Epithelial cell of alveolus of lung (primary cell): ENCODE data around the gene PTPA. TPM values are rescaled to one million over a fixed set of nuclear protein-coding genes. Genes with fewer than 3 reads are reported as not detected.

ENCODE experiments used
- total RNA-seq: library from RNA; depleted of rRNA; stranded (reverse); fragments of >200 nt; gene quantifications from 2 replicates; pipeline ENCODE4 v1.2.1, GENCODE V29; 2015

Gene PTPA
- 135 and 153 TPM in 2 replicates for total RNA-seq

DNA sequence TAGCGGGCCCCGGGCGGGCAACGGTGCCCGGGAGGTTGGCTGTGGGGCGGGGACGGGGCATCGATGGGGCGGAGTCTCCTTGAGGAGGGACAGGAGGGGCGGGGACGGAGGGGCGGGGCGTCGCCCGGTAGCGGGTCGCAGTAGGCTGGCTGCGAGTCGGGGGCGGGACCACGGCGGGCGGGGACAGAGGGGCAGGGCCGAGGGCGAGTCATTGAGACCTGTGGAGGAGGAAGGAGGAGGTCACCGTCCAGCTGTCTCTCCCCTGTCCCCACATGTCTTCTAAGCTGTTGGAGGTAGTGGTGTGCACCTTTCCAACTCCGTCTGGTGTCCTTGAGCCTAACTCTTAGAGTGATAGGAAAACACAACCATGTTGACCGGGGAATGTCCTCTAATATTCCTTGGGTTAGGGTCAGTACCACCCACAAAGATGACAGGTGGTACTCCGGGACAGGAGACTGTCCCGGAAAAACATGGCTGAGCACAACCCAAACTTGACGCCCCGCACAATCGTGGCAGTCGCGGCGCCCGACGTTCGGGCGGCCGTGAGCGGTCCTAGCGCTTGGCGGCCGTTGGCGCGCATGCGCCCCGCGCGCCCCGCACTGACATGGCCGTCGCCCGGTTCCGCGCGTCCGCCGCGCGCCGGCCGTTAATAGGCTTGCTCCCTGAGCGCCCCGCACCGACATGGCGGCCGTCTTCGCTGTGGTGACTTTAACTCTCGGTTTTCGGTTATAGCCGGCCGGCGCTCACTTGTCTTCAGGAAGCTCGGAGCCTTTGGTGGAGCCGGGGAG lies at the start of gene PTPA, which contains the start of gene CRAT:
Gene PTPA, plus strand, starts transcription at position 676 of the 788 bp plus-strand sequence. CDS start 186 bp downstream, outside the sequence.
Gene CRAT, minus strand, starts transcription at position 54 of the 788 bp plus-strand sequence. CDS start 284 bp downstream, outside the sequence.

DNA sequence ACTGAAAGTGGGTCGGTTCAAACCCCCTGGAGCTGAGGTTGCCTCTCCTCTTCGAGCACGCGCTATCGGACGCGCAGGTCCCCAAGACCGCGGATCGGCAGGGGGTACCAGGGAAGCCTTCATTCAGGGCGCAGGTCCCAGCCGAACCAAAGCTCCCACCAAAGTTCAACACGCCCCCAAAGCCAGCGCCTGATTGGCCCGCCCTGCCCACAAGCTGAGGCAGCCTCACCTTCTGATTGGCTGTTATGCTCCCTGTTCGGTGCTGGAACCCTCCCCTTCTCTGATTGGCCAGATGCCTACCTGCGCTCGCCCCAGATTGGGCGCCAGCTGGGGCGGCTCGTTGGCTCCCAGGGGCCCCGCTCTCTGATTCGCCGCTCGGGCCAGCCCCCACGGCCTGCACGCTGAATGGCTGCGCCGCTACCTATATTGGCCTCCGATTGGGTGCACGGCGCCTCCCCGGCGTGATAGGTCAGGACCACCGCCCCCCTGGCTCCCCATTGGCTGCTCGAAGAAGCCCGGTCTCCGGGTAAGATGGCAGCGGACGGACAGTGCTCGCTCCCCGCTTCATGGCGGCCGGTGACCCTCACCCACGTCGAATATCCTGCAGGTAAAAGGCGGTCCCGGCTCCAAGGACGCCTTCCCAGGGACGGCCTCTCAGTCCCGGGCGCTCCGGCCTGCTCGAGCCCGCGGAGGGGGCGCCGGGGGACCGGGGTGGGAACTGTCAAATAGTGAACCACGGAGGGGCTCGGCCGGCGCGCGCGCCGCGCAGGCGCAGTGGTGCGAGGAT lies 30.4 kb upstream of the PTPA start, which contains the start of gene DOLPP1:
Gene DOLPP1, plus strand, starts transcription at position 511 of the 787 bp plus-strand sequence. Its CDS starts 21 bp downstream, at position 532.

DNA sequence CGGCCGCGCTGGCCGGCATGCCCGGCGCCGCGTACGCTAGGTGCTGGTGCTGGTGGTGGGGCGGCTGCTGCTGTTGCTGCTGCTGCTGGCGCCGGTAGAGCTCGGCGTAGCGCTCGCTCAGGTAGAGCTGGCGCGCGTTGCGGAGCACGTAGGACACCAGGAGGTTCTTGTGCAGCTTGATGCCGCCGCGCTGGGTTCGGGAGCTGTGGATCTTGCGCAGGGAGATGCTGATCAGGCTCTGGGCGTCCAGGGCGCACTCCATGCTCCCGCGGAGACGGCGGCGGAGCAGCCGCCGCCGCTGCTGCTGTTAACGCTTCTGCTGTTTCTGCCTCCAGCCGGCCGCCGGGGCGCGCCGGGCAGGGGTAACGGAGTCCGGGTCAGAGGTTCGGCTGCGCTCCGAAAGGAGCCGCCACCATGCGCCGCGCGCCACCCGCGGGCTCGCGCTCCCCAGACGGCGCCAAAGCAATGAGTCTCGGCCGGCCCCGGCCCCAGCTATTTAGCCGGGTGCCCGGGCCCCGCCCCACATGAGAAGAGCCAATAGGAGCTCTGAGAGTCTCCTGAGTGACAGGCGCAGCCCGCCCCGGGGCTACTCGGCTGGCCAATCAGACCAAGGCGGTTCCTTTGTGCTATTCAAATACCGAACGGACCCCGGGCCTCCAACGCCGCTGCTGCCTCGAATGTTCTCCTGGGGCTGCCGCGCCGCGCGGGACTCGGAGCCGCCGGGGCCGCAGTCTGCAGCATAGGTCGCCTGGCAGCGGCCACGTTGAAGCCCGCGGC lies 66.8 kb downstream of the PTPA start, which contains the start of gene IER5L:
Gene IER5L, minus strand, starts transcription at position 471 of the 777 bp plus-strand sequence. Its CDS starts 209 bp downstream, at position 262.

Other genes with a start within 250 kb of the PTPA start
- gene KYAT1, start 229.5 kb upstream of the PTPA start, total RNA-seq, result 9.3 and 15.1 TPM in 2 replicates
- gene LRRC8A, start 229.3 kb upstream of the PTPA start, total RNA-seq, result 37.4 and 53.9 TPM in 2 replicates
- gene PHYHD1, start 190.4 kb upstream of the PTPA start, total RNA-seq, result 11.9 and 16.9 TPM in 2 replicates
- 28.2 and 30.3 TPM in 2 replicates for gene DOLK, start 163.8 kb upstream of the PTPA start, total RNA-seq
- 30.1 and 40.9 TPM in 2 replicates for gene NUP188, start 163.7 kb upstream of the PTPA start, total RNA-seq
- 25.4 and 38.4 TPM in 2 replicates for gene SH3GLB2, start 83.1 kb upstream of the PTPA start, total RNA-seq
- gene MIGA2, start 74.8 kb upstream of the PTPA start, total RNA-seq, result 11.1 and 23.6 TPM in 2 replicates
- gene DOLPP1, start 30.3 kb upstream of the PTPA start, total RNA-seq, result 15.9 and 17.0 TPM in 2 replicates
- gene CRAT, start 622 bp upstream of the PTPA start, total RNA-seq, result 29.6 and 45.8 TPM in 2 replicates
- gene IER5L, start 66.8 kb downstream of the PTPA start, total RNA-seq, result 54.2 and 109 TPM in 2 replicates